HG03060 (cell line): ENCODE results near the gene IL1R1.
"Not testable (repeated sequence)": the region's sequence is repeated elsewhere in the genome, so short reads cannot be mapped to it uniquely, and the experiment has no call there.

Experiments
- ATAC-seq: cut with Tn5 transposase; IDR thresholded peaks from one replicate; pipeline ENCODE4 v1.9.1; 2021; ENCODE audit warnings: low read depth, moderate number of reproducible peaks; ENCODE audit not compliant: unreplicated experiment

The IL1R1 gene, protein sequence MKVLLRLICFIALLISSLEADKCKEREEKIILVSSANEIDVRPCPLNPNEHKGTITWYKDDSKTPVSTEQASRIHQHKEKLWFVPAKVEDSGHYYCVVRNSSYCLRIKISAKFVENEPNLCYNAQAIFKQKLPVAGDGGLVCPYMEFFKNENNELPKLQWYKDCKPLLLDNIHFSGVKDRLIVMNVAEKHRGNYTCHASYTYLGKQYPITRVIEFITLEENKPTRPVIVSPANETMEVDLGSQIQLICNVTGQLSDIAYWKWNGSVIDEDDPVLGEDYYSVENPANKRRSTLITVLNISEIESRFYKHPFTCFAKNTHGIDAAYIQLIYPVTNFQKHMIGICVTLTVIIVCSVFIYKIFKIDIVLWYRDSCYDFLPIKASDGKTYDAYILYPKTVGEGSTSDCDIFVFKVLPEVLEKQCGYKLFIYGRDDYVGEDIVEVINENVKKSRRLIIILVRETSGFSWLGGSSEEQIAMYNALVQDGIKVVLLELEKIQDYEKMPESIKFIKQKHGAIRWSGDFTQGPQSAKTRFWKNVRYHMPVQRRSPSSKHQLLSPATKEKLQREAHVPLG

DNA sequence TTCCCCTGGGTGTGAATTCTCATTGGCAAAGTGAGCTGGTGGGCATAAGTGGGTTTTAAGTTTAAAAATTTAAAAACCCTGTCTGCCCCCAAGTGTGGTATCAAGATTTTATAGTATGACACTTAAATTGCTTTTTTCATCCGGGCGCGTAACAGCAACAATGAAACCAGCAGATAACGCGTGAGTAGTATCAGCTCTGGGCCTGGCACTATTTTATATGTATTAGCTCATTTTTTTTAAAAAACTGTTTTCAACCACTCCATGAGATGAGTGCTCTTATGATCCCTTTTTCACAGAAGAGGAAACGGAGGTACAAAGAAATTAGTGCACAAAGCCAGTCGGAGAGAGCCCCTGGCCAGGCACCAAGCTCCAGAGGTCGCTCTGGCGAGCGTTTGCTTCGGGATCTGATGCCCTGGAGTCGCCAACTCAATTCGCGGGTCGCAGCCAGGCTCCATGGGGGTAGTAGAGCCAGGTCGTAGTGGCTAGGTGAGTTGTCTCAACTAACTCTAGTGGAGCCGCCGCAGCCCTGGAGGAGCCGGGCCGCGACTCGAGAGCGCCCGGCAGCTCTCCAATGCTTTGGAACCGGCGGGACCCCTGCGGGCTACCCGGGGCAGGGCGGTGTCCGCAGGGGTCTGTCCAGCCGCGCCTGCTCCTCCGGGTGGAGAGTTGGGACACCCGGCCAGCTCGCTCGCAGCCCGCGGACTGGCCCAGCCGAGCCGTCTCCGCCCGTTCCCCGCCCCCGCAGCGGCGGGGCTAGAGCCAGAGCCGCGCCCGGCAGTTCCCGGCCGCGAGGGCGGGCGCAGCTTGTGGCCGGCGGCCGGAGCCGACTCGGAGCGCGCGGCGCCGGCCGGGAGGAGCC, at the start of gene IL1R1:
Gene IL1R1, plus strand, starts transcription at position 777 of the 859 bp plus-strand sequence. CDS start 14,979 bp downstream, outside the sequence.
- ATAC-seq, result no peak

DNA sequence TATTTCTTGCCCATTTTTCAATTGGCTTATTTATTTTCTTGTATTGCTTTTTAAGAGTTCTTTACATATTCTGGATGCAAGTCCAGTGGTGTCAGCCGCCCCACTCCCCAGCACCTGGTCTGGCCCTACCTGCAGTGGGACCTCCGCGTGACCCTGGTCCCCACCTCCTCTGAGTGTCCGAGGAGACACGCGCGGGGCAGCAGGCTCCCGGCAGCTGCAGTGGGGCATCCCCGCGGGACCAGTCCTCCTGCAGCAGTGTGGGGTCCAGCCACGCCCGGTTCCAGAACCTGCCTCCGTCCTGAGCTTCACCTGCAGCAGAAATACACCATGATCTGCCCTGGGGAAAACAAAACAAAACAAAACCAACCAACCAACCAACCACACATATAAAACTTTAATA, 48.9 kb upstream of the IL1R1 start:
- no peak for ATAC-seq

DNA sequence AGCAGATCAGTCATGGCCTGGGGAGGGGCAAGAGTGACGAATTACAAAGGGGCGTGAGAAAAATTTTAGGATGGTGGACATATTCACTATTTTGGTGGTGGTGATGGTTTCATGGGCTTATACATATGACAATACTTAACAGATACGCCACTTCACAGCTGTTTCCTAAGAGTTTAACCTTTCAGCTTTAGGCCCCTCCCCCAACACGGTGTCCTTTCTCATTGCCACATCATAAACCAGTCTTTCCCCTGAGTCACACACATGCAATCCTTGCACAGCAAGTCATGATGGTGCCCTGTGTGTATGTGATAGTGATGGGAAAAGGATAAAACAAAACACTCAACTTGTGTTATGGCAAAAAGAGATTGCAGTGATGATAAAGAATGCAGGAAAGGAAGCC, 47.6 kb upstream of the IL1R1 start:
- no peak for ATAC-seq

DNA sequence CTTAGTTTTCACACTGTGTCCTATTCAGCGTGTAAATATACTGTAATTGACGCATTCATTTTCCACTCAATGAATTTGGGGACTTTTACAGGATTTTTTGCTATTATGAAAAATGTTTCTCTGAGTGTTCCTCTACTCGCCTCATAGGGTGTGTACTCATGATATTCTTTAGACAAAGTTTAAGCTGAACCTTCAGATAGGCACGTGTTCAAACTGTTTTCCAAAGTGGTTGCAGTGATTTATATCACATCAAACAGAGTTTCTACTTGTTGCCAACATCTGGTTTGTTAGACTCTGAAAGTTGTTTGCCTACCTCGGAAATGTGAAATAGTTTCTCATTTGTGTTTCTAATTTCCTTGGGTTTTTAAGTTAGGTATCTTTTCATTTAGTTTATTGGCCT, 46.4 kb upstream of the IL1R1 start:
- no peak for ATAC-seq

DNA sequence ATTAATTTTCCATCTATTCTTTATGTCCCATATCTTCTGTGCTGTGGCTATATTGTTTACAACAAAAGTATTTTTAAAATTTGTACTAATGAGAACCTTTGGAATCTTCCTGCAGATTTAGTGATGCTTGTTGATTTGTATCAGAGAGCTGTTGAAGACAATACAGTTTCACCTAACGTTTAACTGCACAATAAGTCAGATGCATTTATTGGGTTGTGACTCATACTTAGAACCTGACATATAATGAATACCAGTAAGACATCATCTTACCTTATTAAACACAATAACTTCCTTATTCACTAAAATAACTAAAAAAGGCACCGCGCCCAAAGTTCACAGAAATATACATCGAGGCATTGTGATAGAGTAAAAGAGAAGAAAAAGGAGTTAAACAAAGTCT, 43.8 kb upstream of the IL1R1 start:
- no peak for ATAC-seq

DNA sequence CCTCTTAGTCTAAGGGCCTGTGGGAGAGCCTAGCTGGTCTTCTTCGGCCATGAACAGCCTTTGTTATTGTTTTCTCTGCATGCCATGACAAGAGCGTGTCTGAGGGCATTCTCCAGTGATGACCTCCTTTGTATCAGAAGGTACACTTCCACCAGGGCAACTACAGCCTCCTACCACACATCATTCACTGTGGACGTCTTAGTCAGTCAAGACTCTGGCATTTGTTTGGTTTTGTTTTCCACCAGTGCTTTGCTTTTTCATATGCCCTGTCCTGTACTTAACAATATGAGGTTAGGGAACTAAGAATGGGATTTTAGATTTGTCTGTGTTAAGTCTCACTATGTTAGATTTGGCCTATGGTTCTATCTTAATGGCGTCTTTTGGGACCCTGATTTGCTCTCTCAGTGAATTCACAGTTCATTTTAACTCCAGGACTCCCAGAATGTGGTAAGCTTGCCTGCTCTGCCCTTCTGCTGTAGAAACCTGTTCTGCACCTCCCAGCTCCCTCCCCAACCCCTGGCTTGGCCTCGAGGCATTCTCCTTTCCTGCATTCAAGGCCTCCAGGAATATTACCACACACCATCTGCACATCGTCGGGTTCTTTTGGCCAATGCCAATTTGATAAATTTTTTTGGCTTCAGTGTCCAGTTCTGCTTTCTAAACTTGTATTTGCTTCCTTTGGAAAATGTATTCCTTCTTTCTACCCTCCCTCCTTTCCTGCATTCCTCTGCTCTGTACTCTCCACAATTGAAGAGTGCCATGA, 42.8 kb upstream of the IL1R1 start:
- no peak for ATAC-seq

DNA sequence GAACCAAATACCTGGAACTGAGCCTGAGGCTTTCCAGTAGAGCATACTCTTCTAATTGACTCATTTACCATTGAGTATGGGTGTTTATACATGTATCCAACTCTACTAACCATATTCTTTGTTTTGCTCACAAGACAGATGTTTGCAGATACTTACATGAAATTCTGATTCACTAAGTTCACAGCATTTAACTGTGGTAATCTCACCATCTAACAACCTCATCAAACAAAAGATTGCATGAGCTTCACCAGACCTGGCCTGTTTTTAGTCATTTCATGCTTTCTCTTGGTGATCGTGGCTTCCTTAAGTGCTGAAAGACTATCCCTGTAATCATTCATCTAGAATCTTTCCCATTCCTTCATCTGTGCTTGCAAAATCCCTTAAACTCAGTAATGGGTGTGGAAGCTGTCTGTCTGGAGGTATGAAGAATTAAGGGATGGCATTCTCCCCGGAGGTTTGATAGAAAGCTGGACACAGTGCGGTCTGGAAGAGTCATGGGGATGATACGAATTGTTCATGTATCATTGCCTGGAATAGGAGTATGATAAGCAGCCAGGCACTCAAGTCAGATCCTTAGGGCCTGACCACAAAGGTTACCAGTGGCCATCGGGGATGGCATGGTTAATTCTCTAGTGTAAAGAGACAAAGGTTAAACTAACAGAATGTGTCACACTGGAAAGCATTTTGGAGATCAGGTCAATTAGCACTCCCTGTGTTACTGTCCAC, 42.0 kb upstream of the IL1R1 start:
- no peak for ATAC-seq

DNA sequence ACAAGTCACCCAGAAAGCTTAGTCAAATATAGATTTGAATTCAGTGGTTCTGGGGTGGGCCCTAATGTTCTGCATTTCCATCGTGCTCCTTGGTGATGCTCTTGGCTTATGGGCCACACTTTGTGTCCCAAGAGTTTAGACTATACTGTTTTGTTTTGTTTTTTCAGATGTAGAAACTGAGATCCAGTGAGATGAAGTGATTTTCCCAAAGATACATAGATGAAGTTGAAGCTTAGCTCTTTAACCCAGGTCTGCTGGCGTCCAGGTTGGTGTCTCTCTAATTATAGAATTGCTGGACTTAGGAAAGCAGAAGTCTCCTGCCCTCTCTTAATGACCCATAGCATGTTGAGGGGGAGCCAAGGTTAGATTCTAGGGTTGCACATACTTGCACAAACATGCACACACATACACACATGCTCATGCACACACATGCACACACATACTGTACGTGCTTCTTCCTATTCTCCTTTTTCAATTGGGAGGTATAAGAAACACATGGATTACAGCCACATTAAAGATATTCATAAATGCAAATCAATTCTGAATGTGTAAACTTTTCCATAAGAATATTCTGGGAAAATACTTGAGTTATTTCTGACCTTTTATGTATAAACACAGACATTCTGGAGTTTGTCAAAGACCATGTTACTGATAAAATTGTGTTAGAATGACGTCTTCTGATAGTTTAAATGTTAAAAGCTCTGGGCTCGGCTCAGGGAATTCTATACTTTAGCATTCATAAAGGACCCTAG, 41.3 kb upstream of the IL1R1 start:
- no peak for ATAC-seq

DNA sequence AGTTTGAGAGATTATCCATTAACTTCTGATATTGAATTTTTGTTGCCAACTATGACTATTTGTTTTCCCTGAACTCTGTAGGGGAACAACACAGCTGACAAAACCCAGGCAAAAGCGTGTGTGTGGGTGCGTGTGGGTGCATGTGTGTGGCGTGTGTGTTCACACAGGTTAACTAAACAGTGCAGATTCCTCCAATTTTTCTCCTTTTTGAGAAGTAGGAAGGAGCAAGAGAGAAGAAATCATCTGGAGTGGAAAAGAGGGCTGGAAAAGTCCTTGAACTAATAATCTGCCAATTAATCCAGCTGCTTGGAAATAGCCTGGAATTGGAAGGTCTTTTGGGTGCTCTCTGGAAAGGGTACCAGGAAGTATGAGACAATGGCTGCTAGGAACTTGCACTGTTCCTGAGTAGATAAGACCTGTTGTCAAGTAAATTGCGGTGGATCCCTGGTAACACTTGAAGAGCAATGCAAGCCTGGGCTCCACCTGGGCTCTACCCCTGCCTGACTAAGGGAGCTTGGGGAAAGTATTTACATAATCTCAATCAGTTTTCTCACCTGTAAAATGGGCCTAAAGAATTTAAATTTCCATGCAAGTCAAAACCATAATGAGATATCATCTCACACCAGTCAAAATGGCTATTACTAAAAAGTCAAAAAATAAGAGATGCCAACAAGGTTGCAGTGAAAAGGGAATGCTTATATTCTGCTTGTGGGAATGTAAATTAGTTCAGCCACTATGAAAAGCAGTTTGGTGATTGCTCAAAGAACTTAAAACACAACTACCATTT, 40.5 kb upstream of the IL1R1 start:
- ATAC-seq, result no peak

DNA sequence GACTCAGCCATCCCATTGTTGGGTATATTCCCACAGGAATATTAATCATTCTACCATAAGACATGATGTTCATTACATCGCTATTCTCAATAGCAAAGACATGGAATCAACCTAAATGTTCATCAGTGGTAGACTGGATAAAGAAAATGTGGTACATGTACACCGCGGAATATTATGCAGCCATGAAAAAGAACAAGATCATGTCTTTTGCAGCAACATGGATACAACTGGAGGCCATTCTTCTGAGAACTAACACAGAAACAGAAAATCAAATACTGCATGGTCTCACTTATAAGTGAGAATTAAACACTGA, 40.0 kb upstream of the IL1R1 start:
- not testable (repeated sequence) for ATAC-seq

DNA sequence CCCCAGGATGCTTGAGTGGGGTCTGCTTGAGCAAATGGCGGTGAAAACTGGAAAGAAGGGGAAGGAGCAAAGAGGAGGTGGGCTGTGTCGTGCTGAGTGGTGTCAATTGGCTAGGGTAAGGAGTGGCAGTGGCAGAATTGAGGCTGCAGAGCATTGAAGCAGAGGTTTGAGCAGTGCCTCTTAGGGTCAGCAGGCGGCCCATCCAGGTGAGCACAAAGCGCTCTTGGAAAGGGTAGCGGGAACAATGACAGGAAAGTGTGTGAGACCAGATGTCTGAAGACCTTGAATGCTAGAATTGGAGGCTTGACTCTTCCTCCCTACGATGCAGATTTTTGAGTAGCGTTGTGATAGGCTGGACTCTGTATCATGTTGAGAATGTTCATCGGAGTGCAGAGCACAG, 39.3 kb upstream of the IL1R1 start:
- ATAC-seq, result no peak

DNA sequence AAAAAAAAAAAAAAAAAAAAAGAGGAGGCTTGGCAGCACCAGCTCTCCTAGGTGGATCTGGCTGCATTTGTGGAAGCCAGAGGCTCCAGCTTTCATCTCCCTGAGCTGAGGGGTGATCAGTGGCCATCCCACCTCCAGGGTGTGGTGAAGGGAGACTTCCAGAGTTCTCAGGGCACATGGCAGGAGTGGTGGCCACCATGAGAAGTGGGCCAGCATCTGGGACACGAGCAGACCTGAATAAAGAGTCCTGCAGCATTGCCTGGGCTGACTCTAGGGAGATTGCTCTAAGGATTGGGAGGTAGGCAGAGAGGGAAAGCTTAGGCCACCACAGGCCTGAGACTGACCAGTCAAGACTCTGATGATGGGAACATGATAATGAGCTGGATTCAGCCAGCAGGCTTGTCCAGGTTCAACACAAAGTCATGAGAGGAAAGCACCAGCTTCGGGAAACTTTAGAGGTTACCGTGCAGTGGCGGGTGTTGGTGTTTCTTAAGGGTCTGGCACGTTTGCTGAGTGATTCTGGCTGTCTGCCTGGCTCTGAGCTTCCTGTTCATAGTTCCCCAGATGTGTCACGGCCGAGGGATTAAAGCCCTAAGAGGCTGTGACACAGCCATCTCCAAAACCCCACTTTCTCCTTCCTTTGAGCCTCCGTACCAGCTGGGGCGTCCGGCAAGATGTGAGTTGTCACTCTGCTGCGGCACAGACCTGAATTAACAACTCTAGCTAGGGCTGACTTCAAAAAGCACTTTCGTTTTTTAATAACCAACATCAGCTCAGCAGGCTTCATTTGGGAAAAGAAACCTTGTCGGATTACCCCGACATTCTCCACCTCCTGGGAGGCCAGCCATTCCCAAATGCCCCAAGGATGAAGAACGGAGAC, 38.3 kb upstream of the IL1R1 start:
- ATAC-seq, result peak; percentile 46

DNA sequence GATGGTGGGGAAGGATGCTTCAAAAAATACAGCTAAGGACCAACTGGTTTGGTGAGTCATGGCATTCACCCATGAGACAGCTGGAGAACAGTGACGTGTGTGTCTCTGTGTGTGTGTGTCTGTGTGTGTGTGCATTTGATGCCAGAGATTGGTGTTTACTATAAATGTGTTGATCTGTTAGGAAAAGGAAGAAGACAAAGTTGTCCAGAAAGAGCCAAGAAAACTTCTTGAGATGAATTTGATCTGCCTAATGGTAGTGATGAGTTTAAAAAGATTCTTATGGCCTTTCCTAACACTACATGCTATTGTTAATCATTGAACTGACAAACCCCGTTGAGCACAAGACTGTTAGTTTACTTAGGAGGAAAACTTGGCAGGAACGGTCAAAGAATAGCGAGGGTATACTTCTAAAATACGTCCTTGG, 36.4 kb upstream of the IL1R1 start:
- ATAC-seq, result no peak

DNA sequence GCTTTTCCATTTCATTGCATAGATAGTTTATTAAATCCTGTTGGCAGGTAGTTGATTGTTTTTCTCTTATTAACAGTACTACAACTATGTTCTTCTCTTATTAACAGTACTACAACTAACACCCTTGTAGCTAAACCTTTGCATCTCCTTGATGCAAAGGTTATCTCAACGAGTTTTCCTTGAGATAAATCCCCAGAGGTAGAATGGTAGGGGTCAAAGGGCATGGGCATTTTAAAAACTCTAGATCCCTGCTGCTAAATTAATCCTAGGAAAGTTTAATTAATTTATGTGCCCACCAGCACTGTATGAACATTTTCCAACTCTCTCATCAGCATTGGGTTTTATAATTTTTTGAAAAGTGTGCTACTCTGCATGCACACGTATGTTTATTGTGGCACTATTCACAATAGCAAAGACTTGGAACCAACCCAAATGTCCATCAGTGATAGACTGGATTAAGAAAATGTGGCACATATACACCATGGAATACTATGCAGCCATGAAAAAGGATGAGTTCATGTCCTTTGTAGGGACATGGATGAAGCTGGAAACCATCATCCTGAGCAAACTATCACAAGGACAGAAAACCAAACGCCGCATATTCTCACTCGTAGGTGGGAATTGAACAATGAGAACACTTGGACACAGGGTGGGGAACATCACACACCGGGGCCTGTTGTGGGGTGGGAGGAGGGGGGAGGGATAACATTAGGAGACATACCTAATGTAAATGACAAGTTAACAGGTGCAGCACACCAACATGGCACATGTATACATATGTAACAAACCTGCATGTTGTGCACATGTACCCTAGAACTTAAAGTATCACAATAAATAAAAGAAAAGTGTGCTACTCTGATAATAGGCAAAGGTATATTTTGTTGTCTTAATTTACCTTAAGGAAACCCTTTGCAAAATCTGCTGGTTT, 35.5 kb upstream of the IL1R1 start:
- ATAC-seq, result not testable (repeated sequence)

DNA sequence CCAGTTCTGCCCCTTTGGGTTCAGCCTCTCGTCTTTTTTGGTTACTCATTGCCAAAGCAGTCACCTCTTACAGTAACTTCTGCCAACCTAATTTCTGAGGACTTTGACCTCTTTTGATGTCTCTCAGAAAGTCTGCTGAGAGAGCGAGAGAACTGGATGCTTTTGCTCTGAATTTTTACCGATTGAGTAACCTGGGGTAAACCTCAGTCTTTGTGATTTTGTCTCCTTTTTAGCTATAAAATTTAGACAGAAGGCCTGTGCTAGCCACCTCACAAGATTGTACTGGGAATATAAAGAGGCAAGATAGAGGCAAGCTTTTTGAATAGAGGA, 34.8 kb upstream of the IL1R1 start:
- no peak for ATAC-seq

DNA sequence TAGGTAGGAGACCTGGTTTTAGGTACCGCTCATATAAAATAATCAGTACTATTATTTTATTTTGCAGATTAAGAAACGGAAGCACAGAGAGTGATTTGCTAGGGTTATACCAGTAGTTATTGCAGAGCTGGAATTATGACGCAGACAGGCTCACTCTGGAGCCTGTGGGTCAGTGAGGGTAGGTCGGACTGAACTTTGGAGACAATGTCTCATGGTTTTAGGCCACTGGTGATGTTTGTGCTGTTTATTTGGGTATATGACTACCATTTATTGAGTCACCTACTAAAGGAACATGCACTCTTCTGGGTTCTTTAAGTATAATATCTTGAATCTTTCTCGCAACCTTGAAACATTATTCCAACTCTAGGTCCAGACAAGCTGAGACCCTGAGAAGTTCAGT, 33.5 kb upstream of the IL1R1 start:
- ATAC-seq, result no peak

DNA sequence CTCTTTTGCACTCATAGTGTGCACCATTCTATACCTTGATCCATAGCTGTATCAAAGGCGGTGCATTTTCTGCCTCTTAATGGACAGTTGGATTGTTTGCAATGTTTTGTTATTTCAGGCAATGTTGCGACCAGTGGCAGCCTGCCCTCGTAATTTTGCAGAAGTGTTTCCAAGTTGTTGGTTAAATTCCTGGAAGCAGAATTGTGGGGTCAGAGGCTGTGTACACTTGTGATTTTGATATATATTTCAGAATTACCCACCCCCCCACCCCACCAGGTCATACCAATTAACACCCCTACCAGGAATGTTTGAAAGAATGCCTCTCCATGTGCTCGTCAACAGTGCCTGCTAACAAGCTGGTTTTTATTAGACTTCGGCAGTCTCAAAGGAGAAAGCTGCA, 32.4 kb upstream of the IL1R1 start:
- ATAC-seq, result no peak
